NCI-H2029 (cell line): ENCODE results near the gene POU6F2.
"Not testable (repeated sequence)": the region's sequence is repeated elsewhere in the genome, so short reads cannot be mapped to it uniquely, and the experiment has no call there.

ENCODE experiments used
- DNase-seq: peaks from one replicate; lab custom pipeline; 2025; lab: John Stamatoyannopoulos, UW

POU6F2 gene

DNA sequence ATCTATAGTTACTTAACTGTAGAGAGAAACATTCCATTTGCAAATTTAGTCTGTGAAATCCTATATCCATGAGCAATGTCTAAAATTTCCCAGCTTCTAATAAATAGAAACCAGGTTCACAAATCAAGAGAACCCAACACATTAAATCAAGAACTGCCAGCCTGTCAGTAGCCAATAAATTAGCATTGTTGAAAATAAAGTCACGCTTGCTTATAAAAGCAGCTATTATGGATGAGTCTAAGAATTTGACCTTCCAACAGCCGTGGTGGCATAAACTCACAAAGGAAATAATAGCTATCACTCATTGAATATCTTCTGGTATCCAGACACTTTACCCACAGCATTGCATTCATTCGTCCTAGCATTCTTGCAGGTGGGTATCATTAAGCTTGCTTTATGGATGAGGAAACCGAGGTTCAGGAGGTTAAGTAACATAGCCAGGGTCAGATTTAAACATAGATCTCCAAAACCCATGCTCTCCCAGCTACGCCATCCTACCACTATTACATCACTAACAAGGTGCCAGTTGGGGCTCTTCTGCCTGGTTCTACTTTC is 328.4 kb downstream of the POU6F2 start:
- DNase-seq, result no peak

DNA sequence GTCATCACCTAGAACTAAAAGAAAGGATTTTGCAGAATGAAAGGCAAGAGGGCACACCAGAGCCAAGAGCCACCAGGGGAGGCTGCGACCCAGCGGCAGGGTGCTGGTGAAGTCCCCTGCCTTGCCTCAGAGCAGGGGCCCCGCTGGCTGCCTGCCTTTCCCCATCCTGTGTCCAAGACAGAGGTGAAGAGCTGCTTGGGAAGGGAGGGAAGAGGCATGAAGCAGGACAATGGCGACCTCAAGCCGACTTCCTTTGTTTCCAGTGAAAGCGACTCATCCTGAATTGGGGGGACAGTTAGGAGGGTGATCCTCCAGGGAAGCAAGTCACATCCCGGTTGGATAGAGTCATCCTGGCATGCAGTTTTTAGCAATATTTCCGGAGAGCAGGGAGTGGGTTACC is 333.0 kb downstream of the POU6F2 start:
- DNase-seq, result no peak

DNA sequence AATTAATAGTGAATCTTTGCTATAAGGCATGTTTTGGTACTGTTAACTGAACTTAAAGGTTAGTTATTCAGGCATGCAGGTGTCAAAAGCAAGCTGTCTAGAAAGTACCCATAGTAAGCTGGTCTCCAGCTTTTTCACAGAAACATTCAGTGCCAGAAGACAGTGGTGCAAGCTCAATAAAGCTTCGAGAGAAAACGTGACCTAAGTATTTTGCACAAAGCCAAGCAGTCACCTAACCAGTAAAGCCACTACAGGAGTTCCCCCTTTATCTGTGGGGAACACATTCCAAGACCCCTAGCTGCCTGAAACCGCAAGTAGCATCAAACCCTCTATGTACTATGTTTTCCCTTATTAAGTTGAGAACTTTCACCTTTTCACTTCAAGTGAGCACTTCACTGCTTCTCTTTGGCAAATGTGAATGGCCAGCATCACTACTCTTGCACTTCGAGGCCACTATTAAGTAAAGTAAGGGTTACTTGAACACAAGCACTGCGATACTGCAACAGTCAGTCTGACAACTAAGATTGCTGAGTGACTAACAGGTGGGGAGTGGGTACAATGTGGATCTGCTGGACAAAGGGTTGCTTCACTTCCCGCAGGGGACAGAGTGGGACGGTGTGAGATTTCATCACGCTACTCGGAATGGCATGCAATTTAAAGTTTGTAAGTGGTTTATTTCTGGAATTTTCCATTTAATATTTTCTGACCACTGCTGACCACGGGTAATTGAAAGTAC is 334.7 kb downstream of the POU6F2 start:
- no peak for DNase-seq

DNA sequence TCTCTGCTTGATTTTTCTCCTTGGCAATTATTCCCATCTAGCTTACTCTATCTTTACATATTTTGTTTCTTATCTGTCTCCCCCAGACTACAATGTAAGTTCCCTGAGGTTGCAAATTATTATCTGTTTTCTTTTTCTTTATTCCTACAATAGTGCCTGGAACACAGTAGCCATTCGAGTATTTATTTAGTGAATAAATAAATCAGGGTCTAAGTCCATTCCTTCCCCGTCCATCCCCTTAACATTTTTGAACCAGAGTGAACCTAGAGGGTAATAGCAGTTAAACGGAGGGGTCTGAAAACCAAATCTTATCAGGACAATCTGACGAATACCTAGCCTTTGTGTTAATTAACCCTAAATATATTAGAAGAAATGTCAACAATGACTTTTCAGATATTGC is 335.7 kb downstream of the POU6F2 start:
- DNase-seq, result no peak

DNA sequence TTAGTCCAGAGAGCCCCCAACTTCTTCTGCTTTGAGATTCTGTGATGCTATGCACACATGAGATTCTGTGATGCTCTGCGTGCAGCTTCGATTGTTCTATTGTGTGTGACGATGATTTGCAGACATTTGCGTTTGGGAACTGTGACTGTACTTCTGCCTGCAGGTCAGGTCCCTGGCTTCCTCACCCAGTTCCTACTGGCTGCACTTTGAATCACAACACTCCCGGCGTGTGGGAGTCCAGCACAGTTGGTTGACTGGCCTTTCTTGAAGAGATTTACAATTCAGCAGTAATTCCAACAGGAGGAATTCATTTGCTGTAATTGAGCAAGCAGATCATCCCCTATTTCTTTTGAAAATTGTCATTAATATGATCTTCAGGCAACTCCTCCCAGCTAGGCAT is 336.3 kb downstream of the POU6F2 start:
- DNase-seq, result no peak

DNA sequence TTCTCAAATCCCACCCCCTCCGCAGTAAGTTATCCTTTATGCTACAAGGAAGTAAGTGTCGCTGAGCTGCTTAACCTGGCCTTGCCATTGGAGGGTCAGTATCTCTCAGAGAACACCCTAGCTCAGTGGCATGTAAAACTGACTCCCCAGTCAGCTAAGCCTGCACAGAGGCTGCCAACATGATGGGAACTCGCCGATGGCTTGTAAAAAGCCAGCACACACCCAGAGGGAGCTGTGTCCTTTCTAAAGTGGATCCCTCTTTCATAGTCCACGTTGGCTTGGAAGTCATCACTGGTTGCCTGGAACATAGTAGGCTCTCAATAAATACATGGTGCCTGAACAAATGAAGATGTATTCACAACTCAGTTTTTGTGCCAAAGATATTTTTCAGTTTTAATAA is 339.4 kb downstream of the POU6F2 start:
- DNase-seq, result no peak

DNA sequence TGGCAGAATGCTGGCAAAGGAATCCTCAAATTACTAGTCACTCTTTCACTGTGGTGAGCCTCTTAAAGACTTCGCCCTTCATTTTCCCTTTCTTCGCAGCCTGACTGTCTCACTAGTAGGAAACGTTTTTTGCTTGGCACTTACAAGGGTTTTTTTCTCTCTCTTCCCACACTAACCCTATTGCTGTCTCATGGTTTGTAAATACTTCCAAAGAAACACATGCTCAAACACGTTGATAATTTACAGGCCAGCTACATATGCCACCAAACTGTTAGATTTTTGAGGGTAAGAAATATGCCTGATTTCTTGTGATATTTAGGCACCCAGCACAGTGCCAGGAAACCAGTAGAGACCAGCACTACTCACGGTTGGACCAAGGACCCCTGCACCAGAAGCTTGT is 340.2 kb downstream of the POU6F2 start:
- DNase-seq, result no peak

DNA sequence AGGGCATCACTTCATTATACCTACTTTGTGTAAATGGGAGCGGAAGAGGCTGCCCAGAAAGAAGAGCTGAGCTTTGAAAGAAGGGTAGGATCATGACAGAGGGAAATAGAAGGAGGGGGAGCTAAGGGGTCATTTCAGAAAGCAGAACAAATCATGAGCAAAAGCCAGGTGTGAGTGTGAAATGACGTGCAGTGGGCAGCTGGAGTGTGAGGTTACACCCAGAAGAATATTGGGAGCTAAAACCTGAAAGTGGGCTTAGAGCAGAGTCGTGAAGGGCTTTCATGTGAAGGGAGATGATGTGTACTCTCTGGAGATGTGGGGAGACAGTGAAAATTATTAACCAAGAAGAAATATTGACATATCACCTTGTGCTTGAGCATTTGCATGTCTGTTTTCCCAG is 343.5 kb downstream of the POU6F2 start:
- DNase-seq, result no peak

DNA sequence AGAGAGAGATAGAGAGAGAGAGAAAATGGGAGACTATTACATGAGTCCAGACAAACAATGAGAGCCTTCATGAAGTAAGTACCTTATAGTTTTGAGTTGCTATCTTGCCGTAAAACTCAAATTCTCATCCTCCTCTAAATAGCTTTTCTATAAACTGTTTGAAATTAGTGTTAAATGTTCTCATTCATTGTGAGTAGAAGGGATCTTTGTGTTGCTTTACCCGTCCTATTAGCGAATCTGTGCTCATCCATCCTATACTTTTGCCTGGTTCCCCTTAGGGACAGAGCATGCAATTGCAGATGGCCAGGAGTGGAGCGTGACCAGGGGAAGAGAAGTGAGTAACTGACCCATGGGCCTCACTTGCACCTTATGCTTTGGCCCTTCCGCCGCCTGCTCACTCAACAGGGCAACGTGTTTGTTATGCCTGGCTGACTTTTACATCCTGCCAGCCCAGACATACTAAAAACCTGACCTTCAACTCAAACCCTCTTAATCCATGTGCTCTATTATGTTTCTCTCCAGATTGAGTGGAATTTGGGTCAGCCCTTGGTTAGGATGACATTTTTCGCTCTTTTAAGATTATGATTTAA is 344.3 kb downstream of the POU6F2 start:
- DNase-seq, result no peak

DNA sequence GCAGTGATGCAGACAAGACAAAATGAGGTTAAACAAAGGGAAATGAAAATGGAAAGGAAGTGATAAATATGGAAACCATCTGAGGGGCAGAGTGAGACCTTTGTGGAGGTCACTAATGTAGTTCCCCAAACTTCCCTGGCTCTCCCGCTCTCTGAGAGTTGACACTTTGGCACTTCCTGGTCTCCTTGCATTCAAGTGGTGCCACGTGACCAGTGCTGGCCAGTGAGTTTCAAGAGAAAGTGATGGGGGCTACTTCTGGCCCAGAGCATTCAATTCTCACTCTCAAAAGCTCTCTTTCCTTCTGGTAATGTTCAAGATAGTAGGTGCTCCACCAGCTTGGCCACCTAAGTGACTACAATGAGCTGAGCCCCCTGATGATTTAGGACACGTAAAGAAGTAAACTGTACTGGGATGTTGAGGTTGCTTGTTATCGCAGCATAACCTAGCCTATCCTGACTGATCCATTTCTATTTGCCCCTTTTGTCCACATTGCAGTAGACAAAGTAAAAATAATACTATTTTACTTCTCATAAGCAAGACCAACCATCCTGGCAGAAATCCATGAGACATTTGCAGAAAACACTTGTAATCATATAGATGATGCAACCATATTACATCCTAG is 346.5 kb downstream of the POU6F2 start:
- no peak for DNase-seq

DNA sequence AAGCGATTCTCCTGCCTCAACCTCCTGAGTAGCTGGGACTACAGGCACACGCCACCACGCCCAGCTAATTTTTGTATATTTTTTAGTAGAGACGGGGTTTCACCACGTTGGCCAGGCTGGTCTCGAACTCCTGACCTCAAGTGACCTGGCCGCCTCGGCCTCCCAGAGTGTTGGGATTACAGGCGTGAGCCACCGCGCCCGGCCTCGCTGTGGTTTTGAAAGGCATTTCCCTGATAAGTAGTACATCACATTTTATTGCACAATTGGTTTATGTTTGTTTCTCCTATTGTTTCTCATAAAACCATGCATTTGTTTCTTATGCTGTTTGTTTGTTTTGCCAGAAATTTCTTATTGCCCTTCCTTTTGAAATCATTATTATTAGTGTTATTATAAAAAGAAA is 353.9 kb downstream of the POU6F2 start:
- not testable (repeated sequence) for DNase-seq

DNA sequence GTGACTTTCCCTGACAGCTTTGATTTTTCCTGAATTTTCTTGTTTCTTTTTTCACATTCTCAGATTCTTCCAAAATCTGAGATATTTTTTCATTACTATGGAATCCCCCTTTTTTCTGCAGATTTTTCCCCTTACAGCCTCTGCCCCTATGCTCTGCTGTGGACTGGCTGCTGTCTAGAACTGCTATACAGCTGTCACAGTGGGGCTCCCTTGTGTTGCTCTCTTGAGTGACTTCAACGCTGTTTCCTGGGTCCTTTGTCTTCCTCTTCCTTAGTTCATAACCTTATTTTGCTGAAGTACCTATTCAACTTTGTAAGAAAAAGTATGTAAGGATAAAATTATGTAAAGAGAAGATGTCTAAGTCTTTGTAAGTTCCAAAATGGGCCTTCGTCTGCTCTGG is 354.4 kb downstream of the POU6F2 start:
- DNase-seq, result no peak

DNA sequence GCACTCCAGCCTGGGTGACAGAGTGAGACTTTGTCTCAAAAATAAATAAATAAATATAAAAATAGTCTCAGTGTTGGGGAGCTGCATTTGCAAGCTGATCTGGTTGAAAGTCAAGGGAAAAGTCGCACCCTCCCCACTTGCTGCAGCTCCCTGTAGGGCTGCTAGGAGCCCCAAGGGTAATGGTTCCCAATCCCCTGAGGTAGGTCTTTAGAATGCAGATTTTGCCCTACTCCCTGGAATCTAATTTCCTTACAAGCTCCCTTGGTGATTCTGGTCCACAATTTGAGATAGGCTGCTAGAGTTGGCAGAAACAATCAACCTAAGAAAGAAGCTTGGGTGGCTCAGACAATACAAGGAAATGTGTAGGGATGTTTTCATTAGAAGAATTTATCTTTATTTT is 356.0 kb downstream of the POU6F2 start:
- DNase-seq, result no peak

DNA sequence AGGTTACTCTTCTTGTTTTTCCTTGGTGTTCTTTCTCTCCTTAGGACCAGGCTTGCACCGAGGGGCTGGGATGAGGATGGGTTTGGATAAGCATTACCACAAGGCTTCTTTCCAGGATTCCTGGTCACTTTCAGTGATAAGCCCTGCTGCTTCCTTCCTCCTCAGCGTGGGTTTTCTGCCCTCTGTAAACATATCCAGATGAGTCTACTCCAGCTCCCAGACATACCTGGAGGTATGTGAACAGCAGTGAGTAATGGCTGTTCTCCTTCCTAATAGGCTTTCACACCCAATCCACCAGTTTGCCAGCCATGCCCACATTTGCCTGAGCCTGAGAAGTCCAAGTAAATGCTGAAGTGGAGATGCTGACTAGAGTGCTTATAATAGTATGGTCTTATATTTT is 358.7 kb downstream of the POU6F2 start:
- DNase-seq, result no peak

DNA sequence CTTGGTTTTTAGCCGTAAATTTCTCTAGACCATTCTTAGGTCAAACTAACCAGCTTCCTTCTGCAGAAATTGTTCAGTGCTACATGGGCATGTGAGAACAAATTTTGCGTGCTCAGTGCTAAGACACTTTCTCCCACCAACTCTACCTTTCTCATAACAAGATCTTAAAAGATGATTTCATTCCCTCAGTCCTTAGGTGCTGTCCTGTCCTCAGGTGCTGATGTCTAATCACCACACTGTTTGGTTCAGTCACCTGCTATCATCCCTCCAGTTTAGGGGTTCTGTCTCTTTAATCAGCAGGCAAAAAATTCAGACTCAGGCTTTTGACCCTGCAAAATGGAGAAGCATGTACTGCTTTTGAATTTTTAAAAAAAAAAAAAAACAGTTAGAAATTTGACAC is 361.0 kb downstream of the POU6F2 start:
- DNase-seq, result no peak

DNA sequence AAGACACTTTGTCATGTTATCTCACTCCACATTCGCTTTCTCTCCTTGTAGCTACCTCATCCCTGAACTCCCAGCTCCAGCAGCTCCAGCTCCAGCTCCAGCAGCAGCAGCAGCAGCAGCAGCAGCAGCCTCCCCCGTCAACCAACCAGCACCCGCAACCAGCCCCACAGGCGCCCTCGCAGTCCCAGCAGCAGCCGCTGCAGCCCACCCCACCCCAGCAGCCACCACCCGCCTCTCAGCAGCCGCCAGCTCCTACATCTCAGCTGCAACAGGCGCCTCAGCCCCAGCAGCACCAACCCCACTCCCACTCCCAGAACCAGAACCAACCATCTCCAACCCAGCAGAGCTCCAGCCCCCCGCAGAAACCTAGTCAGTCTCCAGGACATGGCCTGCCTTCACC is 361.9 kb downstream of the POU6F2 start:
- DNase-seq, result no peak

DNA sequence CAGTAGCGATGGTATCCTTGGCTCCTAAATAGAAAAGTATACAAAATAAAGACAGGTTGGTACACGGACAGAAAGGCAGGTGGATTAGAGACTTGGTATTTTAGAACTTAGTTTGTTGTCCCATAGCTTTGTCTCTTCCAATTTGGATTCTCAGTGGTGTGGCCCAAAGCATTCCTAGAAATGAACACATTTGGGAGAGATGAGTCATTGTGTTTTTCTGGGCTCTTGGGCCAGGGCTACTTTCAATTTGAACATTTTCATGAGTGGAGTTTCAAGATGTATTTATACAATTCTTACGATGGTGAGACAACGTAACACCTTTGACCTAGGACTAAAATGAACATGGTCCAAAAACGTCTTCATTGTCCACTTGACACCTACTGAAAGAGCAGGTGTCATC is 363.4 kb downstream of the POU6F2 start:
- DNase-seq, result no peak

DNA sequence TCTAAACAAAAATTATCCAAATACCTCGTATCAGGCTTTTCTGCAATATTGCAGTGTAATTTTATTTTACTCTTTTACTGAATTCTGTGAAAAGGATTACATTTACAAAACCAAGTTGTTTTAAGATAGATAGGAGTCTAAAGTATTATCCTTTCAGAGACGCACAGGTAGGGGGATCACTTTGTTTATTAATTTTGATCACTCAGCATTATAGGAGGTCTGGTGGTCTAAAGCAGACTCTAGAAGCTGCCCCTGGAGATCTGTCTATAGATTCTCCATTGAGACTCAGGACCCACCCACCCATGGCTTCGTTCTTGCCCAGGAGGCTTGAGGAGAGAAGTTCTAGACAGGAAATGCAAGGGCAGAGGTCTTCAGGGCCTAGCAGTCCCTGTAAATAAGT is 365.1 kb downstream of the POU6F2 start:
- no peak for DNase-seq

DNA sequence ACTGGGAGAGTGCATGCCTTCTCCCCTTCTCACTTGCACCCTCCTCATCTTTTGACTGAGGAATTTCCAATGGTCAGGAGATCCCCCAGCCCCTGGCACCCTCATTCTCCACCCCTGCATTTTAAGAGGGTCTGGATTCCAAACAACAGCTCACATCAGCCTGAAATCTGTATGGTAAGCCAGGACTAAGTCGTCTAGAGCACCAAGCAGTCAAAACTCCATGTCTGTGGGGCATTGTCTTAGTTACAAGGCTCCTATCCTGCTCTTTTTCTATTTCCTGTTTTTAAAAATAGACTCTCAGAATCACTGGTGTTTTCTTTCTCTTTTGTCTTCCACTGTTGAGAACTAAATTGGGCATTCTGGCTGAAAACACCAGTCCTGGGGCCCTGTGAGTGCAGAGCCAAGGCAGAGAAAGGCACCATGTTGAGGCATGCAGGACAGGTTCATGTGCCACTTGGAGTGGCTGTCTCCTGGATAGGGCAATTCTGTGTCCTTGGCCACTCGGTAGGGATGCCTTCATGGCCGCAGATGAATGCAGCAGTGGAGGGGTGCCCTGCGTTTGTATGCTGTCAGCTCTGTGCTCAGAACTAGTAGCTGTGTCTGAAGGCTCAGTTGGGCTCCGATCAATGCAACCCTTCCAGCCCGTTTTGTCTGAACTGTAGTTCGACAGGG is 371.9 kb downstream of the POU6F2 start:
- DNase-seq, result no peak

DNA sequence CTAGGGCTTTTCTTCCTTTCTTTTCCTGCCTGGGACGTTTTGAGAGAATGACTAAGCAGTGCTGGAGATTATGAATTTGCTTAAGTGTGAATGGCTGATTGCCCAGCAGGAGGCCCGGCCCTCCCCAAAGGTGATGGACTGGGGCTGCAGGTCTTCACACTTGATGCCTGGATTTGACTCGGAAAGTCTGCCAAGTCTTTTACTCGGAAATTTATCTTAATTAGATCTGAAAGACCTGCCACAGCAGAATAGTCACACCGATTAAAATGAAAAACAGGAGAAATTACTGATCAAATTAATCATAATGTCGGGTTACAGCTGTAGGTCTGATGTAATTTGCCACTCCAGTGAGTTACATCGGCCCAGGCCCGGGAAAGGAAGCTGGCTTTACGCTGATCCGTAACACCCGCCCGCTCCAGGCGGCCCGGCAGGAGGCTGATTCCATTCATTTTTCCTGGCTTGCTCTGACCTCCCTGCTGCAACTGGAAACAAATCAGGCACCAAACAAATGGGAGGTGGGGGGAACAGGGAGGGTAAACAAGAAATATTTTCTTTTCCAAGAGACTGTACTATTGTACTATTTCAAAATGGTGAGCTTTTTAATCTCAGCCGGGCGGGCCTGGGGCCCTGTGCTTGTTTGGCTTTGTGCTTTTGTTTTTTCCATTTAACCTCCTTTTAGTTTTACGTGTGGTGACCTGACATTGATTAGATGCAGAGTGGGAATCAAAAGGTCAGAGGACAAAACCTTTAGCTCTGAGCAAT is 376.1 kb downstream of the POU6F2 start:
- DNase-seq, result no peak

DNA sequence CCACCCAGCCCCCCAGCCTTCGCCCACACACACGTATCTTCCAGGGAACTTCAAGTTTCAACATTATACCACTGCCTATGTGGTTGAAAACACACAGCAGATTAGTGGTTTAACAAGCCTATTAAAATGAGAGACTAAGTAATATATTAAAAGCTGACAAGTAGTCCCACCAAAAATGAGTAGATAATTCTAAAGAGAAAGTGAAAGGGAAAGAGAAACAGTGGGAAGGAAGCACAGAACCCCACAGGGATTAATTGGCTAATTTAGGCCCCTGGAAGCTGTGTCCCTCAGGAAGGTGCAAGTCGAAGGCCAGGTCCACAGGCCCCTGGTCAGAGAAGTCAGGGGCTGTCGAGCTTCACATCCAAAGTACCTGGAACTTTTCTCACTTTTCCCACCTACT is 378.0 kb downstream of the POU6F2 start:
- DNase-seq, result no peak
